GM12875 (cell line): ENCODE measurements around the gene PDRG1.

Source experiments
- H3K4me3 ChIP-seq: one replicate; pipeline ENCODE4 v1.5.1; 2011; ENCODE audit warnings: low read depth, low read length, control low read depth
- CTCF ChIP-seq: IDR thresholded peaks from 2 replicates; pipeline ENCODE4 v1.5.1; 2011; ENCODE audit warnings: low read depth, mild to moderate bottlenecking, control low read depth, inconsistent platforms, low read length, moderate library complexity, borderline replicate concordance; ENCODE audit not compliant: insufficient read depth

PDRG1 gene

GRCh38 chr20:31953556-31954148 is 1.8 kb upstream of the PDRG1 start:
- no peak for TF ChIP-seq CTCF
- H3K4me3 ChIP-seq = no peak overlapping the region

- H3K4me3 ChIP-seq = peak overlapping the region; percentile 86
- TF ChIP-seq CTCF = no peak
Observed at GRCh38 chr20:31951203-31951529, 680 bp downstream of the PDRG1 start.

DNA sequence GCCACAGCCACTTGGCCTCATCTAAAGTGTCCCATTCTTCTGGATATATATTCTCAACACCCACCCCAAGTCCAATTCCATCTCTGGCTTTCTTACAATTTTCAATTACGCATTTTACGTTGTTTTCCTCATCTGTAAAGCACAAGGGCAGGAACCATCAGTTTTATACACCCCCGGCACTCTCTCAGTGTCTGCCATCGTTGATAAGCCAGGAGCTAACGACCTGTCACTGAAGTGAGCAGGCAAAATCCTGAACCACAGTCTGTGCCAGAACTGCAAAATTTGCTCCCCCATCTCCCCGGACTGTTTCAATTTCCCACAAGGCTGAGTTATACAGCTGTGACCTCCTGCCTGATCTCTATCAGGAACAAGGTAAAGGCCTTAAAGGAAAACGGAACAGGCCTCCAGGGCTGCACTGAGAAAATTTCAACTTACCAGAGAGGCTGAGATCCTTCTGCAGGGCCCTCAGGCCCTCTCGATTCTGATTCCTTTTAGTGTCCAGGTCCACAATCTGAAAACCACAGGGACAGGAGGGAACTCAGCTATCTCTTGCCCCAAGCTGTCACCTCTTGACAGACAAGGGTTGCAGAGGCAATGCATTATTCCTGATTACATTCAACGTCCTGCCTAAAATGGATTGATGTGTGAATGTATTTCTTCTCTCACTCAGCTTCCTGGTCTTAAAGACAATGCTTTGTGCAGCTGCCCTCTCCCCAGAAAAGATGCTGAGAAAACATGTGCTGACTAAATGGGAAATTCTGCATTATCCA is 1.8 kb downstream of the PDRG1 start:
- no peak for TF ChIP-seq CTCF
- H3K4me3 ChIP-seq = no peak overlapping the region

GRCh38 chr20:31948008-31948407 is 3.8 kb downstream of the PDRG1 start:
- no peak overlapping the region for H3K4me3 ChIP-seq
- no peak for TF ChIP-seq CTCF

GRCh38 chr20:31945785-31946184 is 6.1 kb downstream of the PDRG1 start:
- TF ChIP-seq CTCF = no peak
- no peak overlapping the region for H3K4me3 ChIP-seq

- H3K4me3 ChIP-seq = no peak overlapping the region
- TF ChIP-seq CTCF = no peak
Observed at GRCh38 chr20:31945319-31945718, 6.5 kb downstream of the PDRG1 start.

DNA sequence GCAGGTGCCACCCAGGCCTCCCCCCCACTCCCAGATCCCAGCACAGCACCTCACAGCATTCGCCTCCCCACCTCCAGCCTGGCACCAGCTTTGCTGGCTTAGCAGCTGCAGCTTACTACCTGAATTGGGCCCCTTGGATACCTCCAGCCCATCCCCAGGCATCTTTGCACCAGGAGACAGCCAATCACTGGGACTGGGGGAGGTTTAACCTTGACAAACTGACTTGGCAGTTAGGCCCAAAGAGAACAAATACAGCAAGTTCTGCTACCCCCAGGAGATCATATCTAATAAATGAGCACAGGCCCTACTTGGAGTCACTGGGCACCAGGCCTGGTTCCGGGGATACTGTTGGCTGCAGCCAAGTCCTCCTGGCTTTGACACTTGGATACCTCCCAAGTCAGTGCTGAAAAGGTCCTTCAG is 8.8 kb downstream of the PDRG1 start:
- no peak overlapping the region for H3K4me3 ChIP-seq
- TF ChIP-seq CTCF = no peak
